Measurements from ENCODE around the gene CEBPB.
"Not testable (repeated sequence)": the region's sequence is repeated elsewhere in the genome, so short reads cannot be mapped to it uniquely, and the experiment has no call there.

The CEBPB gene

GRCh38 chr20:50170549-50171220 is 19.9 kb upstream of the CEBPB start:
- no peak for ATAC-seq

- no peak for ATAC-seq
Measured at GRCh38 chr20:50172347-50173013, 18.1 kb upstream of the CEBPB start.

GRCh38 chr20:50174456-50174855 is 16.2 kb upstream of the CEBPB start:
- ATAC-seq, result no peak

- no peak for ATAC-seq
Measured at GRCh38 chr20:50175938-50176933, 14.4 kb upstream of the CEBPB start.

- ATAC-seq, result not testable (repeated sequence)
Measured at GRCh38 chr20:50178672-50179071, 12.0 kb upstream of the CEBPB start.

GRCh38 chr20:50181344-50181743 is 9.3 kb upstream of the CEBPB start:
- no peak for ATAC-seq

- no peak for ATAC-seq
Measured at GRCh38 chr20:50182346-50182745, 8.3 kb upstream of the CEBPB start.

- ATAC-seq, result no peak
Measured at GRCh38 chr20:50185426-50185825, 5.2 kb upstream of the CEBPB start.

- ATAC-seq, result peak in 1 of 2 donors; percentile 22
Measured at GRCh38 chr20:50186151-50186885, 4.3 kb upstream of the CEBPB start.

GRCh38 chr20:50186987-50187402 is 3.6 kb upstream of the CEBPB start:
- ATAC-seq, result no peak

GRCh38 chr20:50187403-50188051 is 3.1 kb upstream of the CEBPB start:
- no peak for ATAC-seq

- no peak for ATAC-seq
Measured at GRCh38 chr20:50188287-50188688, 2.3 kb upstream of the CEBPB start.

- ATAC-seq, result no peak
Measured at GRCh38 chr20:50188879-50189680, 1.6 kb upstream of the CEBPB start.

GRCh38 chr20:50189681-50190250 is 864 bp upstream of the CEBPB start:
- no peak for ATAC-seq

GRCh38 chr20:50191065-50191543 is 474 bp downstream of the CEBPB start:
- ATAC-seq, result peak; percentile 15 to 32

- ATAC-seq, result peak; percentile 32 to 39
Measured at GRCh38 chr20:50191544-50192363, 1.1 kb downstream of the CEBPB start.

- ATAC-seq, result peak; percentile 70 to 76
Measured at GRCh38 chr20:50192364-50193198, 2.0 kb downstream of the CEBPB start.

- no peak for ATAC-seq
Measured at GRCh38 chr20:50193199-50193835, 2.7 kb downstream of the CEBPB start.

All from activated CD4-positive, CD25-positive, alpha-beta regulatory T cell treated with anti-CD3 and anti-CD28 coated beads, Interleukin-2, amount 50 U/mL, for 24 hours (primary cell).